ENCODE data around the gene ABLIM1. TPM values are rescaled to one million over a fixed set of nuclear protein-coding genes. Genes with fewer than 3 reads are reported as not detected.

ABLIM1 gene
- total RNA-seq, 2 donors from 2014 or later: 58.7 to 154 TPM

- Mint-ChIP-seq H3K4me1 (peaks cover 44% of the 10 kb centered on the region), H3K4me3 (peak overlapping the region; percentile 85), H3K27ac (peak overlapping the region; percentile 91), H3K36me3 (ENCODE audit: low read depth) (no peaks in the 10 kb centered on the region), H3K9me3 (no peaks in the 10 kb centered on the region), H3K27me3 (no peaks in the 10 kb centered on the region)
- no peak for ATAC-seq (replicated peaks)
Observed at GRCh38 chr10:114539623-114540022, 118.5 kb downstream of the ABLIM1 start.

DNA sequence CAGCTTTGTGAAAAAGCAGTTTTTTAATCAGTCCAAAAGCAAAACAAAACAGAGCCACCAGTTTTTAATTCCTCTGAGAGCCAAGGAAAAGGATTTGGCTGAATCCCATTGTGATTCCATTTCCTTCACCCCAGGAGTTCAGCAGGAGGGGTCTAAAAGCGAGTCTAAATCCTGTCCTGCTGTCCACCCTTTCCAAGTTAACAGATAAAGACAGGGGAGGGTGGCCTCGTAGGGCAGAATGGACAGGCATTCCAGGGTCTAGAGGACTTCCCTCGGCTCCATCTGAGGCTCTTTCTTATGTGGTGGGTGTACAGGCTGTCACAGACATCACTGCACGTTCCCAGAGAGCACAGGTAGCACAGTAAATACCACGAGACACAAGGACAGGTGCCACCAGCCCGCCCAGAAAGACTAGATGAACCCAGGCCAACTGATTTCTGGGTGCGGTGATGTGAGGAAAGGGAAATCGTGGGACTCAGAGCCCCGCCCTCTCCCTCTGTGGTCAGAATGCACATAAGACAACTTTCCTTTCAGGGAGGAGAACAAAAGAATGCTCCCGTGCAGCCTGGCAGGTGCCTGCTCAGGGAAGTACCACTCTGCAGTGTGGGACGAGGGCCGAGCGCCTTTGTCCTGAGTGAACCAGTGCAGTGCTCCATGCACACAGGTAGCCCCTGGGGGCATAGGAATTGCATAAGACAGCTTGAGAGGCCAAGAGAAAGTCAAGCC lies 119.7 kb downstream of the ABLIM1 start:
- H3K4me3 Mint-ChIP-seq: peak overlapping the region; percentile 85
- H3K36me3 Mint-ChIP-seq (ENCODE audit: low read depth): no peaks in the 10 kb centered on the region
- H3K9me3 Mint-ChIP-seq: no peaks in the 10 kb centered on the region
- no peaks in the 10 kb centered on the region for H3K27me3 Mint-ChIP-seq
- peak overlapping the region; percentile 91 for H3K27ac Mint-ChIP-seq
- peaks cover 31% of the 10 kb centered on the region for H3K4me1 Mint-ChIP-seq
- peak; percentile 32 for ATAC-seq (replicated peaks)

DNA sequence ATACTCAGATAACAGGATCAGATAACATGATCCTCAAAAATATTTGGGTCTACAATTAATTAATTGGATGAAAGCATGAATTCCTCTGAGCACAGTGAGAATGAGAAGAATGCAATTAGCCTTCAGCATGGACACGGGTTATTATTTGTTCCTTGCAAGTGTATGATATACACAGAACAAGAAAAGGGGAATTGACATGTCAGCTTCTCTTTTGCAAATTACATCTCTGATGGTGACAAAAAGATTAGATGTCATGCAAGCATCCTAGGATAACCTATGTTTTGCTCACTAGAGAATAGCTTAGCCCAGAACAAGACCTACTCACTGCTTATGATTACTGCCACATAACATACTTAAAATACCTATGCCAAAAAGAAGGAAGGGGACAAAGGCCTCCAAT lies 120.3 kb downstream of the ABLIM1 start:
- peak overlapping the region; percentile 91 for H3K27ac Mint-ChIP-seq
- peaks cover 30% of the 10 kb centered on the region for H3K4me1 Mint-ChIP-seq
- peak overlapping the region; percentile 85 for H3K4me3 Mint-ChIP-seq
- no peaks in the 10 kb centered on the region for H3K9me3 Mint-ChIP-seq
- ATAC-seq (replicated peaks): no peak
- H3K27me3 Mint-ChIP-seq: no peaks in the 10 kb centered on the region
- H3K36me3 Mint-ChIP-seq (ENCODE audit: low read depth): no peaks in the 10 kb centered on the region

GRCh38 chr10:114534571-114534981 lies 123.5 kb downstream of the ABLIM1 start:
- no peak for ATAC-seq (replicated peaks)
- no peaks in the 10 kb centered on the region for H3K9me3 Mint-ChIP-seq
- peaks cover 16% of the 10 kb centered on the region for H3K4me1 Mint-ChIP-seq
- H3K36me3 Mint-ChIP-seq (ENCODE audit: low read depth): no peaks in the 10 kb centered on the region
- no peak overlapping the region for H3K4me3 Mint-ChIP-seq
- H3K27ac Mint-ChIP-seq: no peak overlapping the region
- no peaks in the 10 kb centered on the region for H3K27me3 Mint-ChIP-seq

- Mint-ChIP-seq H3K27me3 (no peaks in the 10 kb centered on the region), H3K4me1 (peaks cover 4% of the 10 kb centered on the region), H3K36me3 (ENCODE audit: low read depth) (no peaks in the 10 kb centered on the region), H3K9me3 (no peaks in the 10 kb centered on the region), H3K27ac (no peak overlapping the region), H3K4me3 (no peak overlapping the region)
- no peak for ATAC-seq (replicated peaks)
Observed at GRCh38 chr10:114532226-114532625, 125.8 kb downstream of the ABLIM1 start.

DNA sequence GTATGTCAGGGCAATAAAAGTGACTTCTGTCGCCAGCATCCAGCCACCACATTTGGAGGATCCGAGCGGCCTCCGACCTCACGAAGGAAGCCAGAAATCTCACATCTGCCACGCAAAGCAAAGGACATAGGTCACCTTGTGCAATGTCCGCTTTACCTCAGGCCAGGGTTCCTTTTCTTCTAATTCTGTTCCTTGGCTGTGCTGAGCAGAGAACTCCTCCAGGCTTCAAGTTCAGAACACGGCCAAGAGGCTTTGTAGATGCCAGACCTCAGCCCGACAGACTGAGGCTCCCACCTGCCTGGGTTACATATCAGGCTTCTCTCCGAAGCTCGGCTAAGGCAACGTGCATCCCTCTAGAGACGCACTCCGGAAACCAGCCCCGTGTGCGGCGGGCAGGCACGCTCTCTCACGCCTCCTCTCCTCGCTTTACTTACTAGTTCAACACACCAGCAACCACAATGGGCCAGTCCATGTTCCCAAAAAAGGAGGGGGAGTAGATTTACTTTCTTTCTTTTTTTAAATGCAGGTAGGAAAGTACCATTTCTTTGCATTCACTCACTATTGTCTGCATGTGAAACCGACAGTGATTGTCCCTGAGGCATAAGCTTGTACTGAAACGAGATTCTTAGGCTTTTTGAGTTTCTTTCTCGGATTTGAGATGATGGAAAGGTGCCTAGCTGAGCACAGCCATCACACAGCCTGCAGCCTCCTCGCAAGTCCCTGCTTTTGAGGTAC lies 131.4 kb downstream of the ABLIM1 start:
- no peaks in the 10 kb centered on the region for H3K9me3 Mint-ChIP-seq
- no peaks in the 10 kb centered on the region for H3K27me3 Mint-ChIP-seq
- H3K36me3 Mint-ChIP-seq (ENCODE audit: low read depth): peaks cover 32% of the 10 kb centered on the region
- H3K27ac Mint-ChIP-seq: peak overlapping the region; percentile 95
- H3K4me1 Mint-ChIP-seq: peaks cover 31% of the 10 kb centered on the region
- peak overlapping the region; percentile 95 for H3K4me3 Mint-ChIP-seq
- peak; percentile 97 for ATAC-seq (replicated peaks)

- ATAC-seq (replicated peaks): peak; percentile 35
- Mint-ChIP-seq H3K36me3 (ENCODE audit: low read depth) (peaks cover 34% of the 10 kb centered on the region), H3K27me3 (no peaks in the 10 kb centered on the region), H3K27ac (peak overlapping the region; percentile 95), H3K9me3 (no peaks in the 10 kb centered on the region), H3K4me1 (peaks cover 37% of the 10 kb centered on the region), H3K4me3 (peak overlapping the region; percentile 95)
Observed at GRCh38 chr10:114526126-114526503, 132.0 kb downstream of the ABLIM1 start.

- no peaks in the 10 kb centered on the region for H3K9me3 Mint-ChIP-seq
- H3K27me3 Mint-ChIP-seq: no peaks in the 10 kb centered on the region
- peaks cover 42% of the 10 kb centered on the region for H3K4me1 Mint-ChIP-seq
- peaks cover 38% of the 10 kb centered on the region for H3K36me3 Mint-ChIP-seq (ENCODE audit: low read depth)
- peak overlapping the region; percentile 95 for H3K4me3 Mint-ChIP-seq
- H3K27ac Mint-ChIP-seq: peak overlapping the region; percentile 95
- ATAC-seq (replicated peaks): no peak
Observed at GRCh38 chr10:114525368-114525949, 132.6 kb downstream of the ABLIM1 start.

DNA sequence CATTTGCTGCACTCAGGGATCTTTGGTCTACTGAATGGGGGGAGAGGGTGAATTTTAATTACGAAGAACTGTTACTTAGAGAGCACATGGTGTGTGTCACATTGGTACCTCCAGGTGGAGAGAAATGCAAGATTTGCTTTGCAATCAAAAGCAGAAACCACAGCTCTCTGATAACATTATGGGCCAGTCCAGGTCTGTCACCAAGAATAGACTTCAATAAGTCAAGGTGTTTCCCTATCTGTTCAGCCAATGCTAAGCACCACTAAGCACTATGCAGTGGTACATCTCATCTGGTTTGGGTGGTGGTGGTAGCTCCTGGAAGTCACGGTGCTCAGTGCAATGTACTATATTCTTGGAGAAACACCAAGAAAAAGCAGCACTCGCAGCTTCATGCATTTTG lies 134.2 kb downstream of the ABLIM1 start:
- Mint-ChIP-seq H3K27ac (peak overlapping the region; percentile 95), H3K9me3 (no peaks in the 10 kb centered on the region), H3K4me1 (peaks cover 53% of the 10 kb centered on the region), H3K36me3 (ENCODE audit: low read depth) (peaks cover 53% of the 10 kb centered on the region), H3K4me3 (peak overlapping the region; percentile 95), H3K27me3 (no peaks in the 10 kb centered on the region)
- no peak for ATAC-seq (replicated peaks)

GRCh38 chr10:114521255-114521654 lies 136.8 kb downstream of the ABLIM1 start:
- Mint-ChIP-seq H3K27ac (peak overlapping the region; percentile 11), H3K4me1 (peaks cover 72% of the 10 kb centered on the region), H3K36me3 (ENCODE audit: low read depth) (peaks cover 63% of the 10 kb centered on the region), H3K4me3 (peak overlapping the region; percentile 95), H3K27me3 (no peaks in the 10 kb centered on the region), H3K9me3 (no peaks in the 10 kb centered on the region)
- no peak for ATAC-seq (replicated peaks)

DNA sequence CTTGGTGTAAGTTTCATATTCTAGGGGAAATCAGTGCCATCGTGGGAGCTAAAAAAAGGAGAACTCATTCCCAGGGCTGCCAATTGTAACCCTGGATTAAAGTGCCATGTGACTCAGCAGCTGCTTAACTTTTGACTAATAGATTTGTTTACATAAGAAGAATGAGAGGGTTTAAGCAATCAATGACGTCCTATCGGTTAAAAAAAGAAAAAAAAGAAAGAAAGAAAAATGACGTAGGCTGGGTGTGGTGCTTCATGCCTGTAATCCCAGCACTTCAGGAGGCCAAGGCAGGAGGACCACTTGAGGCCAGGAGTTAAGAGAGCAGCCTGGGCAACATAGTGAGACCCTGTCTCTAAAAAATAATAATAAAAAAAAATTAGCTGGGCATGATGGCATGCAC lies 137.6 kb downstream of the ABLIM1 start:
- Mint-ChIP-seq H3K36me3 (ENCODE audit: low read depth) (peaks cover 55% of the 10 kb centered on the region), H3K27me3 (no peaks in the 10 kb centered on the region), H3K4me3 (peak overlapping the region; percentile 57), H3K27ac (peak overlapping the region; percentile 66), H3K9me3 (no peaks in the 10 kb centered on the region), H3K4me1 (peaks cover 80% of the 10 kb centered on the region)
- ATAC-seq (replicated peaks): peak; percentile 47

DNA sequence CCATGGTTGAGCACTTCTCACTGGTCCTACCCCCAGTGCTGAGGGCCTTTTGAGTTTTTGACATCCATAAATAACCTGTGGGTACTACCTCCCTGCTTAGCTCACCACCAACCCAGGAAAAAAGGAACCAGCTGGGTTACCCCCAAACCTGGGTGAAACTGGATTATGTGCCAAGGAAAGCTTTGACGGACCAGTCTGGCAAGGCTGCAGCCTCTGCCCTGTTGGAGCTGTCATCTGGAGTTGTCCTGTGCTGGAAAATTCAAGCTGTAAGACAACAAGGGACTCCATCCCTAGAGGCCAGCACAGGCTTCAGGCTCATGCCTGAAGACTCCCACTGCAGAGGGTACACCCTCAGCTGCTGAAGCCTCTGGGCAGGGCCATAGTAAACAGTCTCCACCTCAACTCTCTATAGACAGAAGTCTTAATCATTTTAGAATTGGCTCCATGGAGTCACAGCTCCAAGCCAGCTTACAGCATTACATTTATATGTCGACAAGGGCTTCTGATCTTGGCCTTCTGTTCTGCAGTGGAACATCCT lies 138.2 kb downstream of the ABLIM1 start:
- peak; percentile 21 for ATAC-seq (replicated peaks)
- peak overlapping the region; percentile 57 for H3K4me3 Mint-ChIP-seq
- no peaks in the 10 kb centered on the region for H3K9me3 Mint-ChIP-seq
- peak overlapping the region; percentile 24 for H3K27ac Mint-ChIP-seq
- no peaks in the 10 kb centered on the region for H3K27me3 Mint-ChIP-seq
- H3K4me1 Mint-ChIP-seq: peaks cover 82% of the 10 kb centered on the region
- H3K36me3 Mint-ChIP-seq (ENCODE audit: low read depth): peaks cover 50% of the 10 kb centered on the region

DNA sequence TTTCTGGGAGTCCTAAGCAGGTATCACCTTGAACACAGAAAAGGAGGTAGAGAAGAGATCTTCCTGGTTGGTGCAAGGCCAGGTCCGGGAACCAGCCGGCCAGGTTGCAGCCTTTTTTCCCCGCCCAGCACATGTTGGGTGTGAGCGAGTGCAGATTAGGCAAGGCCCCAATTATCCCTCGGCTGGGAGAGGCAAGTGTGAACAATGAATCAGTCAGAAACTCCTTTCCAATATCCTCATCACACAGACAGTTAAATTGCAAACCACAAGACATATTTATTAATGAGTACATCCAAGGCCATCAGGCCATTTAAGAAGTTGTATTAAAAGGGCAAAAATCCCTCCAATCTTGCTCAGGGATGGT lies 138.8 kb downstream of the ABLIM1 start:
- Mint-ChIP-seq H3K27me3 (no peaks in the 10 kb centered on the region), H3K36me3 (ENCODE audit: low read depth) (peaks cover 44% of the 10 kb centered on the region), H3K9me3 (no peaks in the 10 kb centered on the region), H3K4me1 (peaks cover 80% of the 10 kb centered on the region), H3K4me3 (peak overlapping the region; percentile 57), H3K27ac (peak overlapping the region; percentile 24)
- ATAC-seq (replicated peaks): no peak

DNA sequence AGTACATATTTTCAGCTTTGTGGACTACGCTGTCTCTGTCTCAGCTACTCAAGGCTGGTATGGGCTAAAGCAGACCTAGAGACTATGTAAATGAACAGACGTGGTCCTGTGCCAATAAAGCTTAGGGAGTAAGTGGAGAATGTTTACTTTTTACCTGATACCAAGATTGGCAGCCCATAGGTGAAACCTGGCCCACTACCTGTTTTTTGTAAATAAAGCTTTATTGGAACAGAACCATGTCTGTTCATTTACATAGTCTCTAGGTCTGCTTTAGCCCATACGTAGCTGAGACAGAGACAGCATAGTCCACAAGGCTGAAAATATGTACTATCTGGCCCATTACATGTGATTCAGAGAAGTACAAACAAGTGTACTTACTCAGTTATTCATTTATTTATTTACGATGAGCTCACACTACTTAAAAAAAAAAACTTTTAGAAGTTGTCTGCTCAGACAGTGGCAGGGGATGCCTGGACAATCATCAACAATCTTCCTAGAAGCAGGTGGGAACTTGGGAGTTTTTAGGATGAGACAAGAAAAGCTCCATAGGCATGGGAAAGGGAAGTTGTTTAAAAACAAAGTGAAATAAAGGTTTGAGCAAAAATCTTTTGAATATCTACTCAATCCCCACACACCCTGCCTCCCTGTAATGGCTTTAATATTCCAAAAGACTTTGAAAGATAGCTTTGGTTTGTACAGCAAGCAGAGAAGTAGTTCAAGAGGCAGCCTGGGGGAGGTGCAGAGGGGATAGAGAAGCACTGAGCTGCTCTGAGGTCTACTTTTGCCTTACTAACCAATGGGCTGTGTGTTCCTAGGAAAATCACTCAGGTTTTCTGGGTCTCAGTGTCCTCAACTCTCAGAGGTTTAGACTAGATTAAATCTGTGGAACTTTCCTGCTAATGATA lies 139.4 kb downstream of the ABLIM1 start:
- no peaks in the 10 kb centered on the region for H3K9me3 Mint-ChIP-seq
- peak overlapping the region; percentile 24 for H3K27ac Mint-ChIP-seq
- no peaks in the 10 kb centered on the region for H3K27me3 Mint-ChIP-seq
- peaks cover 39% of the 10 kb centered on the region for H3K36me3 Mint-ChIP-seq (ENCODE audit: low read depth)
- peak overlapping the region; percentile 57 for H3K4me3 Mint-ChIP-seq
- no peak for ATAC-seq (replicated peaks)
- H3K4me1 Mint-ChIP-seq: peaks cover 78% of the 10 kb centered on the region
